PC-3 (cell line): ENCODE results near the gene ZDHHC8.

Experiments
- CTCF ChIP-seq: fragments of 300-600 bp; sonication (generic); conservative IDR thresholded peaks from 2 replicates; pipeline ENCODE4 v1.5.1; 2017; ENCODE audit warnings: antibody characterized with exemption, low read depth, mild to moderate bottlenecking, low read length
- EZH2 ChIP-seq: fragments of 300-600 bp; sonication (generic); IDR thresholded peaks from one replicate; pipeline ENCODE4 v1.6.1; 2017; ENCODE audit warnings: antibody characterized with exemption, mild to moderate bottlenecking, low read length; ENCODE audit not compliant: unreplicated experiment
- EZH2phosphoT487 ChIP-seq: fragments of 300-600 bp; sonication (generic); IDR thresholded peaks from 2 replicates; pipeline ENCODE4 v1.6.1; 2018; ENCODE audit warnings: mild to moderate bottlenecking, antibody characterized with exemption, low read length, borderline replicate concordance

- no peak for TF ChIP-seq EZH2phosphoT487
- no peak for TF ChIP-seq EZH2
- no peak for TF ChIP-seq CTCF
Observed at GRCh38 chr22:20085651-20086050, 46.0 kb upstream of the ZDHHC8 start.
